GM10266 (cell line): ENCODE data around the gene SF3A2.

ENCODE experiments used
- DNase-seq: peaks from one replicate; pipeline ENCODE4 v3.0.0; 2012; ENCODE audit errors: extremely low spot score
- TF ChIP-seq, protein P1 (sequence below): IDR thresholded peaks from 2 replicates; pipeline ENCODE4 v1.5.1; 2012; ENCODE audit warnings: mild to moderate bottlenecking, low read depth; ENCODE audit not compliant: control insufficient read depth, insufficient read depth; ENCODE audit errors: missing control alignments

The SF3A2 gene

DNA sequence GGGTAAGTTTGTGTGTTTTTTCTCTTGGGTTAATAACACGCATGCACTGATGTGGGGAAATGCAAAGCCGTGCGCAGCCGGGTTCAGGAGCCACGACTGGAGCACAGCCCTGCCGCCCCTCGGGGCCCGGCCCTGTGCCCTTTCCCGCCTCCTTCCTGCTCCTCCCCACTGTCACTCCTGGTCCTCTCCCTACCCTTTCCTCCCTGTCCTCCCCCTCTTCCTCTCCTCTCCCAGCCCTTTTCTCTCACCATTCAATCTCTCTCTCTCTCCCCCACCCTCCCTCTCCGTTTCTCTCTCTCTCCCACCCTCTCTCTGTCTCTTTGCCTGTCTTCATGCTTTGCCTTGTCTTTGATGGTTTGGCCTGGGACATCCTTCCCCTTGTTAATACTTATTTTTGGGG is 27.6 kb upstream of the SF3A2 start:
- DNase-seq: no peak
- TF ChIP-seq, protein P1, sequence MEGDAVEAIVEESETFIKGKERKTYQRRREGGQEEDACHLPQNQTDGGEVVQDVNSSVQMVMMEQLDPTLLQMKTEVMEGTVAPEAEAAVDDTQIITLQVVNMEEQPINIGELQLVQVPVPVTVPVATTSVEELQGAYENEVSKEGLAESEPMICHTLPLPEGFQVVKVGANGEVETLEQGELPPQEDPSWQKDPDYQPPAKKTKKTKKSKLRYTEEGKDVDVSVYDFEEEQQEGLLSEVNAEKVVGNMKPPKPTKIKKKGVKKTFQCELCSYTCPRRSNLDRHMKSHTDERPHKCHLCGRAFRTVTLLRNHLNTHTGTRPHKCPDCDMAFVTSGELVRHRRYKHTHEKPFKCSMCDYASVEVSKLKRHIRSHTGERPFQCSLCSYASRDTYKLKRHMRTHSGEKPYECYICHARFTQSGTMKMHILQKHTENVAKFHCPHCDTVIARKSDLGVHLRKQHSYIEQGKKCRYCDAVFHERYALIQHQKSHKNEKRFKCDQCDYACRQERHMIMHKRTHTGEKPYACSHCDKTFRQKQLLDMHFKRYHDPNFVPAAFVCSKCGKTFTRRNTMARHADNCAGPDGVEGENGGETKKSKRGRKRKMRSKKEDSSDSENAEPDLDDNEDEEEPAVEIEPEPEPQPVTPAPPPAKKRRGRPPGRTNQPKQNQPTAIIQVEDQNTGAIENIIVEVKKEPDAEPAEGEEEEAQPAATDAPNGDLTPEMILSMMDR: no peak

DNA sequence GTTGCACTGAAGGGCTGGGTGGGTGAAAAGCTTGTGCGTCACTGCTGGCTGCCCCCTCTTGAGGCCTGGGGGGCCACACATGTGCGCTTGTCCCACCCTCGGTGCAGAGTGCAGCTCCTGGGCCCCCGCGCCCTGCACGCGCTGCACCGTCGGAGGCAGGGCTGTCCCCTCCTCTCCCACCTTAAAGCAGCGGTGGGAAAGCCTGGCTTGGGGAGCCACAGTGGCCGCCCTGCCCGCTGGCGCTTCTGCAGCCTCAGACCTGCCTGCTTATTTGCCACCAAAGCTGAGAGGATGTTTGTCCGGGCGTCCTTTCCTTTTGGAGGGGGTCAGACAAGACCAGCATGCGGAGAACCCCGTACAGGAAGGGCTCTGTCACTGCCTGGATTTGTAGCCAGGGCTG is 27.2 kb upstream of the SF3A2 start:
- TF ChIP-seq, protein P1: no peak
- DNase-seq: no peak

DNA sequence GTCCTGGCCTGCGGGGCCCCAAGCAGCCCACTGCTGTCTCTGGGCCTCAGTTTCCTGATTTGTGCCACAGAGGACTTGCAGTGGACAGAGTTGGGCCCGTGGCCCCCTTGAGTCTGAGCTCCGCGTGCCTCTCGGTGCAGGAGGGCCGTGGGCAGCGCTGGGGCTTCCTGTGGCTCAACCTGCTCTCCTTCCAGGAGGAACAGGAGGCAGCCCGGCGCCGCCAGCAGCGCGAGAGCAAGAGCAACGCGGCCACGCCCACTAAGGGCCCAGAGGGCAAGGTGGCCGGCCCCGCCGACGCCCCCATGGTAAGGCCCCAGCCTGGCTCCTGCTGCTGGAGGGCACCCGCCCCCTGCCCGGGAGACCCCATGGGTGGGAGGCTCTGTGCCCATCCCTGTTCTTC is 26.4 kb upstream of the SF3A2 start:
- TF ChIP-seq, protein P1: no peak
- DNase-seq: no peak

DNA sequence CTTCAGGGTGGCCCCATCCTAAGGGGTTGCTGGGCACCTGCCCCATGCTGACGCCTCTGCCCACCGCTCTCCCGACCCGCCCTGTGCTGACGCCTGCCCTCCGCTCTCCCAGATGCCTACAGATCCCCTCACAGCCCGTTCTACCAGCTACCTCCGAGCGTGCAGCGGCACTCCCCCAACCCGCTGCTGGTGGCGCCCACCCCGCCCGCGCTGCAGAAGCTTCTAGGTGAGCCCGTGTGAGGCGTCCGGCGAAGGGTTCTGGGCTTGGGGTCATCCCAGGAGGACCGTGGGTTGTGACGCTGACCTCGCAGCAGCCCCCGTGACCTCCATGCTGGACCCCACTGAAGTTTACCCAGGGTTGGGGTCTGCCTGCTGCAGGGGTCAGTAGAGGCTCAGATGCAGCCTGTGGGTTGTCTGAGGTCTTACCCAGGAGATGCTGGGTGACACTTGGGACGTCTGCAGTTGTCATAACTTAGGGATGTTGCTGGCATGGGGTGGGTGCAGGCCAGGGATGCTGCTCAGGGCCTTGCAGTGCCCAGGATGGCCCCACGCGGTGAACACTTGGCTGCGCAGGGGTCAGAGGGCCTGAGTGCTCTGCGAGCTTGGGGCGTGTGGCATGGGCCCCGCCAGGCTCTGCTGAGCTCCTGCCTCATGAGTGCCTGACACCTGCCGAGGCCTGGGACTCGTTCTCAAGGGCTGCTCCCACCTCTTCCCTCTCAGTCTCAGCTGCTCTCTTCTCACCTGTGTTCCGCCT is 25.5 kb upstream of the SF3A2 start:
- DNase-seq: no peak
- TF ChIP-seq, protein P1: no peak

DNA sequence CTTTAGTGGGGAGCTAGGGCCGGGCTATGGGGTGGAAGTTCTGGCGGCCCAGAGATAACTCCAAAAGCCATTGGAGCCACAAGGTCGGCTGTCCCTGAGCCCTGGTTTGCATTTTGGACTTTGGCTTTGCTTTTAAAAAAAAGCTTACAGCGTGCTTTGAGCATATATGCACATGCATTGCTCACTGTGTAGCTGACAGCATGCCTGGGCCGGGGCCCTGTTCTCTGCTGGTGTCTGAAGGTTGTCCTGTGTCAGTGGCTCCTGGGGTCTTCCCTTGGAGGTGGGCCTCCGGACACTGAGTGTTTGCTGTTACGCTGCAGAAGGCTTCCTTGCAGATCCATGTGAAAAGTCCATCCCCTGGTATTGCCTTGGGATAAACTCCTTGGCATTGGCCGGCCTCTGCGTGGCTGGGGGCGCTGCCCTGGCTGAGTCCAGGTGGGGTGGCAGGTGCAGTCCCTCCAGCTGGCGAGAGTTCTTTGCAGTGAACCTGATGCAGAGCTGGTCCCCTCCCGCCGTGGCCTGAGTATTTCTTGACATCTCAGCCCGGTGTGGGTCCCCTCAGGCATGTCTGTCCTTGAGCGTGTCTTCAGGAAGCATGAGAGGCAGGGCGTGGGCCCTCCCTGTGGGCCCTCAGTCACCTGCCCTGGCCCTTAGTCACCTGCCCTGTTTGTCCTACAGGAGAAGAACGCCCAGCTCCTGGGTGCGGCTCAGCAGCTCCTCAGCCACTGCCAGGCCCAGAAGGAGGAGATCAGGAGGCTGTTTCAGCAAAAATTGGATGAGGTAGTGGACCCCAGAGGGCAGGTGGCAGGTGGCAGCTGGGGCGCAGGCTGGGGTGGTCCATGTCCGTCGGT is 23.5 kb upstream of the SF3A2 start:
- TF ChIP-seq, protein P1: no peak

DNA sequence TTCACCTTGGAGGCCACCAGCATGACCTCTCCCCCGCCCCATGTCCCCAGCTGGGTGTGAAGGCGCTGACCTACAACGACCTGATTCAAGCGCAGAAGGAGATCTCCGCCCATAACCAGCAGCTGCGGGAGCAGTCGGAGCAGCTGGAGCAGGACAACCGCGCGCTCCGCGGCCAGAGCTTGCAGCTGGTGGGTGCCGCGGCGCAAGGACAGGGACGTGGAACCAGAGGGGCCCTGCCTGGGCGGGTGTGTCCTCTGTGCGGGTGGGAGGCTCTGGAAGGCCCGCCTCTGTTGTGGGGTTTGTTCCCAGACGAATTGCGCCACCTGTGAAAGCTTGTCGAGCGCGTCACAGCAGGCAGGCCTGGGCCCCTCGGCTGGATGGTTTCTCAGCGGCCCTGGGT is 22.8 kb upstream of the SF3A2 start:
- DNase-seq: no peak
- TF ChIP-seq, protein P1: no peak

More for the DNA sequence above, 23.5 kb upstream of the SF3A2 start:
- no peak for DNase-seq

DNA sequence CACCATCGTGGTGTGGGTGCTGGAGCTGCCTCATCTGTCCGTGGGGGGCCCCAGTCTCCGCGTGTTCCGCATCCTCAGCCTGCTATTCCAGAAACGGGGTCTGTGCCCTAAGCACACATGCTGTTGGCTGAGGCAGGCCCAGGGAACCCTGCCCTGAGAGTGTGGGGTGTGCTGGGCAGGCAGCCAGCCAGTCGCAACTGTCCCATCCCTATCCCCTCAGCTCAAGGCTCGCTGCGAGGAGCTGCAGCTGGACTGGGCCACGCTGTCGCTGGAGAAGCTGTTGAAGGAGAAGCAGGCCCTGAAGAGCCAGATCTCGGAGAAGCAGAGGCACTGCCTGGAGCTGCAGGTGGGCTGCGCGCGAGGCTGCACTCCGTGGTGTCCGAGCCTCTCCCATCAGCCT is 22.4 kb upstream of the SF3A2 start:
- TF ChIP-seq, protein P1: no peak

More for the DNA sequence above, 22.4 kb upstream of the SF3A2 start:
- DNase-seq: no peak
